ENCODE measurements around the gene HCRTR1.

- TF ChIP-seq EZH2 (IDR thresholded peaks at IDR 0.05; ENCODE audit: insufficient read depth, poor library complexity, severe bottlenecking) (no peak), EZH2phosphoT487 (IDR thresholded peaks at IDR 0.05; ENCODE audit: insufficient read depth, low read depth) (no peak)
Observed at GRCh38 chr1:31651089-31651420, 33.6 kb downstream of the HCRTR1 start.

Data from GM23248 (cell line).